NCI-H774 (cell line): Measurements from ENCODE around the gene MTCL1.

Experiments used
- DNase-seq: peaks from one replicate; lab custom pipeline; 2025; lab: John Stamatoyannopoulos, UW

MTCL1 gene

DNA sequence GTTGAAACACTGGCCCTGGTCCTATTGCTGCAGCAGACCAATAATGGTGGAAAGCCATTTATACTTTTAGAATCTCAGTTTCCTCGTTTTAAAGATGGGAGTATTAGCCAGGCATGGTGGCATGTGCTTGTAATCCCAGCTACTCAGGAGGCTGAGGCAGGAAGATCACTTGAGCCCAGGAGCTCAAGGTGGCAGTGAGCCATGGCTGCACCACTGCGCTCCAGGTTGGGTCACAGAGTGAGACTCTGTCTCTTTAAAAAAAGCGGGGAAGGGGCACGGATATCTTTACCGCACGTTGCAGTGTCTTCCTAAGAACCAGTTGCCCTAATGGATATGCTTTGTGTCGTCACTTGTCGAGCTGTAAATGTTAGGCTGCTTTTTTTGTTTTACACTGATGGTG is 8.3 kb downstream of the MTCL1 start:
- DNase-seq: no peak

GRCh38 chr18:8715599-8715998 is 10.2 kb downstream of the MTCL1 start:
- no peak for DNase-seq

DNA sequence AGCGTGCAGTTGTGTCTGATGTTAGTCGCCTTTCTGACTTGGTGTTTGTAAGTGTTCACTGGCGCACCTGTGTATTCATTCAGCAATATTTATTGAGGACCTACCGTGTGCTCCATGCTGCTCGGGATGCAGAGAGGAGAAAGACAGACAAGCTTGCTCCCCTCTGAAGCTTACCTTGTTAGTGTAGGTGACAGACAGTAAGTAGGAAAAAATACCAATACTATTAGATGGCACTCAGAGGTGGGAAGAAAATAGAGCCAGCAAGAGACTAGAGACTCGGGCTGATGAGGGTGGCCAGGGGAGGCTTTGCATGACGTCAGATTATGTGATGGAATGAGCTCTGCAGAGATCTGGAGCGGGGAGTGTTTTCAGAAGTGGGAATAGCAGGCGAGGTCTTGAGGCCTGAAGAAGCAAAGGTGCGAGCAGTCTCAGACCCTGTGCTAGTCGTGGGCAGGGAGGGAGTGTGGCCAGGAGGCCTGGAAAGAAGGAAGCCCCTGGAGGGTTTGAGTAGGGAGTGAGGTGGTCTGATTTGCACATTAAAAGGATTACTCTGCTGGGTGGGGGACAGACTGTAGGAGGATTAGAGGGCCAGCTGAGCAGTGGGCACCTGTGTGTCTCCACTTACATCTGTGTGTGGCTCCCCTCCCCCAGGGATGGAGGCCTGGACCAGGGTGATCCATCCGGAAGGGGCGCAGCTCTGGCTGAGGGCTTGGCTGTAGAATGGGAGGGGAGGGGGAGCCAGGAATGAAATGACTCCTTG is 11.8 kb downstream of the MTCL1 start:
- no peak for DNase-seq

DNA sequence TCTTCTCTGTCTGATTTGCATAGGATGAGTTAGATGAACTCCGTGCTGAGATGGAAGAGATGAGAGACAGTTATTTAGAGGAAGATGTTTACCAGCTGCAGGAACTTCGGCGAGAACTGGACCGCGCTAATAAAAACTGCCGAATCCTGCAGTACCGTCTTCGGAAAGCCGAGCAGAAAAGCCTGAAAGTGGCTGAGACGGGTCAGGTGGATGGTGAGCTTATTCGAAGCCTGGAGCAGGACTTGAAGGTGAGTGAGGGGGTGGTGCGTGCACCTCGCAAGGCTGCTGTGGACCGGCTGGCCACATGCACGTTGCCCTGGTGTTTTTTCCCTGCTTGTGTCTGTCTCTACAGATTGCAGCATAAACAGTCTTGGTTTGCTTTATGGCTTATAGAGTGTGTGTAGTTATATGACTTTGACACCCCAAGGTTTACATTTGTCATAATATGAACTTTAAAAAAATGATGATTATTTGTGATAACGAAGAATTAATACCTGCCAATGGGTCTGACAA is 13.1 kb downstream of the MTCL1 start:
- no peak for DNase-seq

DNA sequence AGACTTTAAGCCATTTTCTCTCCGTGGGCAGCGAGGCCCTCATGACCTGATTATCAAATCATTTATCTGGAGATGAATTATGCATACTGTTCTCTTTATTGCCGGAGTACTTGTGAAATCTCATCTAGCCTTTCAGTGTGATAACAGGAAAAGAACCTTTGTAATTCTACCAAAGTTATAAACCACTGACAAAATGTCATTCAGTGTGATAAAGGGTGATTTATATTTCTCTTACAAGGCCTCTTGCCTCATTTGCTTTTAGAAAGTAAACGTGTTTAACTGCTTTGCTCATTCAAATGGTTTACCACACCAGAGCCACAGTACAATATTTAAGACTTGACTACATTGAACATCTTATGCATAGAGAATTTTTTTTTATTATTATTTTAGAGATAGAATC is 13.8 kb downstream of the MTCL1 start:
- DNase-seq: no peak

GRCh38 chr18:8720141-8720540 is 14.8 kb downstream of the MTCL1 start:
- no peak for DNase-seq

GRCh38 chr18:8721094-8721669 is 15.8 kb downstream of the MTCL1 start:
- DNase-seq: no peak

DNA sequence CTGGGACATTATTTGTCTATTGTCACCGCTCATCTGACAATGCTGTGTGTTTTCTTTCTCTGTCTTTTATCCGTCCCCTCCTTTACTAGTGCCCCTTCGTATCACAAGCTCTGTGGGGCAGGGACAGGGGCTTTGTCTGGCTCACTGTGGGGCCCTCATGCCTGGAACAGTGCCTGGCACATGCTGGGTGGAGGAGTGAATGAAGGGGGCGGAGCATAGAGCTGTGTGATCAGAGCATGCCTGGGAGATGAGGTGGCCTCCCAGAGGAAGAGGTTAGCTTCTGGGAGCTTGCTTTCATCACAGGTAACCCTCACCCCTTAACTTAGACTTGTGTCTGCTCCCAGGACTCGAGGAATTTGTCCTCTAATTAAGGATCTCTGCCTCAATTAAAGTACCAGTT is 16.4 kb downstream of the MTCL1 start:
- DNase-seq: no peak

DNA sequence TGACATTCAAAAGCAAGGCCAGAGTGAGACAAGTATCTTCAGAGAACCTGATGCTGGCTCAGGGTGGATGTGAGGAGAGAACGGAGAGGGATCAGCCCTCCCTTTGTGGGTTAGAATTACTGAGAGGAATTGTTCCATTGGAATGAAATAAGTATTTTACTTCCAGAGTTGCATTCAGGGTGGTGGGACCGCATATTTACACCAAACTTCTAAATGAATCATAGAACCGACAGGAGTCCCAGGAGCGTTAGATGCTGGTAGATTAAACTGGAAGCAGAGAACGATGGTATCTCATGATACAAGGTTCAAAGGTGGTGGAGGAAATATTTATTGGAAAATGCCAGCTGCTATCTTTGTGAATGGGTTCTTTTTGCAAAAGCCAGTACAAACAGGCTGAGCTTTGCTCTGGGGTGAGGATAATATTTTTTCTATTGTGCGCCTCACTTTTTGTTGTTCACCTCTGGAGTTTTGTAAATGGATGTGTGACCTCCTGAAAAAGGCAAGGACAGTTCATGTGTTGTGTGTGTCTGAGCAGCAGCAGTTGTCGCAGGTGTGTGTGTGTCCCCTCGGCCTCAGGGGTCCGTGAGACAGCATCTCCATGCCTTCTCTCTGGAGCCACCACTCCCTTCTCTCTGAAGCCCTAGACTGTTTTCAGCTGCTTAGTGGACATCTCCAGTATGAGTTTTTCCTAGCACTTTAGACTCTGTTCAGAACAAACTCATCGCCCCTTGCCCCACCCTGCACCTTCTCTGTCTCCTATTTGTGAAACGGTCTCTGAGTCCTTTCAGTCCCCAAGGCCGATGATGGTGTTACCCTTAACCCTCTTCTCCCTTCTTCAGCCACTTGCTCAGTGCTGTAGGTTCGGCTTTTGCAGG is 17.8 kb downstream of the MTCL1 start:
- no peak for DNase-seq

DNA sequence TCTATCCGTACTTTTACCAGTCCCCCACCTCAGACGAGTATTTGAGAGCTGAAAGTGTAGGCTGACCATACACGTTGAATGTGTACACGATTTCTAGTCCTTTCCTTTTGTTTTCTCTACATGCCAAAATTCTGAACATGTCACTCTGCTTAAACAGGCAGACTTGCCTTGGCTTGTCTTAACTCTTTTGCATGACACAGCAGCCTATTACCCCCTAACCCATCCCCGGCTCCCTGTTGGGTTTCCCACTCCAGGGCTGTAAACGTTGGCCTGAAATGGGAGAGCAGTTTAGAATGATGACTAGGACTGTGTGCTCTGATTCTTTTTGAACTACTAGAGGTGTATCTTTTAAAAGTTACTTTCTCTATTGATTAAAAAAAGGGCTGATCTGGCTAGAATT is 19.1 kb downstream of the MTCL1 start:
- no peak for DNase-seq

GRCh38 chr18:8726281-8726680 is 20.9 kb downstream of the MTCL1 start:
- DNase-seq: no peak

- no peak for DNase-seq
These were observed 21.8 kb downstream of the MTCL1 start for GRCh38 chr18:8726963-8727705.

- peak; percentile 40 for DNase-seq
These were observed 24.9 kb downstream of the MTCL1 start for GRCh38 chr18:8730080-8730827.

DNA sequence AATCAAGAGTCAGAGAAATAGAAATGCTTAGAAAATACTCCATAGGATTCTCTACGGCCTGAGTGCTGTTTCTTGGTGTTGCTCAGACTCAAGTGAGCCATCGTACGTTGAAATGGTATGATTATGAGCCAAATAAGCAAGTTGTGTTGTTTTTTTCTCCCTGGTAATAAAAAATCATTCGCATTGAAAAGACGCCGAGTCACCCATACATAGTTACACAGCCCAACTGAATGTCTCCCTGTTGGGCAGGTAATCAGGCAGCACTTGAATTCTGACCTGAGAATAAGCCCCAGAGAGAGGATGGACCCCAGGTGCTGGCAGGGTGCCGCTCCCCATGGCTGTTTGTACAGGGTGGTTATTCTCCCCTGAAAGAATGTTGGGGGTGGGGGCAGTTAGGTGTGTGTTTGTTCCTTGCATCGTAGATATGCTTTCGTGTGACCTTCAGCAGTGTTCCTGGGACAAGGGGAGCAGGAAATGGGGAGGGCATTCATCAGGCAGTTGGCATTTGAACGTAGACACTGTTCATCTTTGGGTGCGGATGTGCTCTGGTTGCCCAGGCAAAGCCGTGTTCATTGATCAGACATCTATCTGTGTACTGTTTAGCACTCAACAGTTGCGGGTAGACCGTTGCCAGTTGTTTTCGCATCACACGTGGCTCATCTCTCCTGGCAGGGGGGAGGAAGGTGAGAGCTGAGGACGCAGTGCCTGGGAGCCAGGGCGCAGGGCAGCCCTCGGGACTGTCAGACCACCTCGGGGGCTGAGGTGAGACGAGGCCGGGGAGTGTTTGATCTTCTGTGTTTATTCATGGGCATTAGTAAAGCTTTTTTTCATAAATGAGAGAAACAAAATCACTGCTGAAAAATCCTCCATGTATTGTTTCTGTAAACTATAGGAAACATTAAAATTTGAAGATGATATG is 27.3 kb downstream of the MTCL1 start:
- no peak for DNase-seq

DNA sequence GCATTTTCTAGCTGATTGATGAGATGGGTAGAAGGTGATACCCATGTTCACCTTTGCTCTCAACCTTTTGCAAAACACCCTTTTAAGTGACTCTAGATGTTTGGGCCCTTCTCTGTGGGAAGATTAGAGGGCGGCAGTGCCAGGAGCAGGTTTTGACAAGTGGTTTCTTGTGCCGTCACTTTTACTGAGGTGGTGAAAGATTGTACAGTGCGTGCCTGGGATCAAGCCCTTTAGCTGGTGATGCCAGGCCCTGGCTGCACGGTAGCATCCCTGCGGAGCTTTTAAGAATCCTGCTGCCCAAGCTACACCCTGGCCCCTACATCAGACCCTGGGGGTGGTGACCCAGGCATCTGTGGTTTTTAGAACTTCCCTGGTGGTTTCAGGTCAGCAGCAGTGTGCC is 29.1 kb downstream of the MTCL1 start:
- DNase-seq: no peak

- DNase-seq: no peak
These were observed 29.9 kb downstream of the MTCL1 start for GRCh38 chr18:8735274-8735673.

DNA sequence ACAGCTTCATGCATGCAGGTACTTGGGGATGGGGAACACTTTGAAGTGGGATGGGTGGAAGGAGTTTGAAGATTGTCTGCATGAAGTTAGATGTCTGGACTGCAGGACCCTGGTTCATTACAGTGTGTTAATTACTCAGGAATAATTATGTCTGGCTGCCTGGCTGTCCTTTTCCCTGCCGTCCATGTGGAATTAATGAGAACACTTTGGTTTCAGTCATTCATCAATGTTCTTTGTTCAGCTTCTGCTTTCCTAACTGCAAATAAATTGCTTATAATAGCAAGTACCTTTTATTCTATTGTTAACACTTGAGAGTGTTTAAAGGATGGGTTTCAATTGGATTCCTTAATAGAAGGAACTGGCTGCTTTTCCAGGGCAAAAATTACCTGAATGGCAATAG is 35.8 kb downstream of the MTCL1 start:
- DNase-seq: peak; percentile 6

DNA sequence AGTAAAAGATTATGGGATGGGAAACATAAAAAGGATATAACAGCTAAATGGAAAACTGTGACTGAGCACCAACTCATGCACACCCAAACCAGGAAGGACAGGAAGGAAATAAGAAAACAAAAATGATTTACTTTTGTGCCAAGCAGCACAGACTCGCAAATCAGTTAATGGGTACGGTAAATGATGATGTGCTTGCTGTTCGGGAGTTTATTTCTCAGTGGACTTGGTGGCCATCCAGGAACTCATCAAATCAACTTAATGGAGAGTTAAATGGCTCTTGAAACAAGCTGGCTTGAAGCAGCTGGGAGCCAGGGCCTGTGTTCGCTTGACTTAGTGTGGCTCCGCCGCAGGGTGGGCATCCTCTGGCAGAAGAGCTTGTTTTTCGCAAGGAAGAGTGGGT is 36.2 kb downstream of the MTCL1 start:
- peak; percentile 14 for DNase-seq

GRCh38 chr18:8742387-8743361 is 37.3 kb downstream of the MTCL1 start:
- DNase-seq: no peak
